K562 (cell line): ENCODE data around the gene ZNF428. TPM values are rescaled to one million over a fixed set of nuclear protein-coding genes. Genes with fewer than 3 reads are reported as not detected.

ENCODE experiments used
- BHLHE40 ChIP-seq: IDR thresholded peaks from 2 replicates; pipeline ENCODE4 v1.6.1; 2011; ENCODE audit warnings: low read length, improper control_type of control experiment
- CBFA2T3 ChIP-seq: fragments of 450-650 bp; IDR thresholded peaks from 2 replicates; pipeline ENCODE4 v1.6.1; 2017
- HDAC3 ChIP-seq: fragments of 450-650 bp; IDR thresholded peaks from 2 replicates; pipeline ENCODE4 v1.6.1; 2018; ENCODE audit warnings: borderline replicate concordance, mild to moderate bottlenecking, moderate library complexity; ENCODE audit not compliant: partially characterized antibody
- NBN ChIP-seq: fragments of 450-650 bp; IDR thresholded peaks from 2 replicates; pipeline ENCODE4 v1.6.1; 2016; ENCODE audit warnings: low read depth, mild to moderate bottlenecking
- PHB2 ChIP-seq: fragments of 450-650 bp; IDR thresholded peaks from 2 replicates; pipeline ENCODE4 v1.6.1; 2017; ENCODE audit warnings: low read depth
- RHOXF2B ChIP-seq: fragments of 250-450 bp; sonication (Bioruptor Pico); conservative IDR thresholded peaks from 2 replicates; pipeline ENCODE4 v1.5.1; 2021
- SLC30A9 ChIP-seq: fragments of 250-450 bp; sonication (Bioruptor Pico); IDR thresholded peaks from 2 replicates; pipeline ENCODE4 v1.8.0; 2022; ENCODE audit warnings: mild to moderate bottlenecking, moderate library complexity
- SMAD2 ChIP-seq: fragments of 150-350 bp; IDR thresholded peaks from 2 replicates; pipeline ENCODE4 v1.6.1; 2014; ENCODE audit warnings: low read depth, mild to moderate bottlenecking, low read length
- SMARCA5 ChIP-seq: fragments of 450-650 bp; IDR thresholded peaks from 2 replicates; pipeline ENCODE4 v1.6.1; 2016
- TFAM ChIP-seq: fragments of 250-450 bp; sonication (Bioruptor Pico); conservative IDR thresholded peaks from 2 replicates; pipeline ENCODE4 v1.5.0; 2021; ENCODE audit warnings: mild to moderate bottlenecking, moderate library complexity
- TRIM24 ChIP-seq, 2 experiments: fragments of 450-650 bp; IDR thresholded peaks; 2 replicates each; pipeline ENCODE4 v1.6.1; 2016
- ZBED1 ChIP-seq: IDR thresholded peaks from 2 replicates; pipeline ENCODE4 v1.6.1; 2014
- ZNF174 ChIP-seq: fragments of 250-450 bp; sonication (Bioruptor Pico); IDR thresholded peaks from 2 replicates; pipeline ENCODE4 v1.4.0; 2020; ENCODE audit warnings: mild to moderate bottlenecking
- ZNF354B ChIP-seq: fragments of 250-450 bp; sonication (Bioruptor Pico); IDR thresholded peaks from 2 replicates; pipeline ENCODE4 v1.4.0; 2020
- ZNF445 ChIP-seq: fragments of 250-450 bp; sonication (Bioruptor Pico); IDR thresholded peaks from 2 replicates; pipeline ENCODE4 v1.4.0; 2020; ENCODE audit warnings: low read depth, mild to moderate bottlenecking, moderate library complexity
- ZNF785 ChIP-seq: fragments of 250-450 bp; sonication (Bioruptor Pico); IDR thresholded peaks from 2 replicates; pipeline ENCODE4 v1.4.0; 2020; ENCODE audit warnings: mild to moderate bottlenecking
- ZNF830 ChIP-seq: fragments of 250-450 bp; sonication (Bioruptor Pico); IDR thresholded peaks from 2 replicates; pipeline ENCODE4 v1.5.0; 2021; ENCODE audit warnings: mild to moderate bottlenecking
- polyA plus RNA-seq, 8 experiments: library from polyadenylated mRNA; depleted of rRNA in 4 of 8; stranded (reverse) in 5 of 8; unstranded in 3 of 8; fragments of >200 nt; fragmentation: Nextera tagmentation in 2 of 8; fragmentation: Illumina TruSeq in 1 of 8; extraction: Ambion mirVana in 2 of 8; extraction: Trizol in 1 of 8; gene quantifications; 2 replicates each; pipeline versions ENCODE4 v1.2.1 to v1.2.3, GENCODE V29; 2011 to 2014; ENCODE audit warnings: inconsistent platforms in 1 of 8, missing spikeins in 1 of 8
- total RNA-seq, 7 experiments: library from RNA; depleted of rRNA in 6 of 7; stranded (reverse); fragments of >200 nt in 6 of 7; fragmentation: Illumina TruSeq in 2 of 7; extraction: Trizol in 2 of 7; gene quantifications; 2 replicates each; pipeline versions ENCODE4 v1.2.1 to v1.2.3, GENCODE V29; 2011 to 2021; ENCODE audit warnings: low replicate concordance in 1 of 7
- TF ChIP-seq, protein P1 (sequence below): fragments of 250-450 bp; sonication (Bioruptor Pico); IDR thresholded peaks from 2 replicates; pipeline ENCODE4 v1.5.0; 2021
- TF ChIP-seq, protein P2 (sequence below), 3 experiments: IDR thresholded peaks in 2 of 3; conservative IDR thresholded peaks in 1 of 3; 2 replicates each; pipeline ENCODE4 v1.5.1; 2011 to 2012; ENCODE audit warnings: low read length in 3 of 3, mild to moderate bottlenecking in 3 of 3, control low read depth in 2 of 3, improper control_type of control experiment in 1 of 3, inconsistent platforms in 1 of 3, low read depth in 1 of 3, mixed read lengths in 1 of 3, moderate library complexity in 1 of 3; ENCODE audit not compliant: insufficient read depth in 2 of 3
- TF ChIP-seq, protein P3 (sequence below): fragments of 450-650 bp; IDR thresholded peaks from 2 replicates; pipeline ENCODE4 v1.6.1; 2014; ENCODE audit warnings: low read depth, mild to moderate bottlenecking, moderate library complexity, borderline replicate concordance
- TF ChIP-seq, protein P4 (sequence below): sonication (generic); formaldehyde crosslinking; IDR thresholded peaks from 2 replicates; pipeline ENCODE4 v1.8.0; 2022; ENCODE audit warnings: mild to moderate bottlenecking, missing genetic modification reagents, borderline replicate concordance
- TF ChIP-seq, protein P5 (sequence below): fragments of 450-650 bp; formaldehyde crosslinking; IDR thresholded peaks from 2 replicates; pipeline ENCODE4 v1.4.0; 2022; ENCODE audit warnings: missing genetic modification characterization

The ZNF428 gene
- total and polyA plus RNA-seq, 9 of the 15 experiments (the other 6 are each of a cell fraction or from before 2014, with no cell fraction given): 0.15 to 85.7 (median 15.9) TPM

DNA sequence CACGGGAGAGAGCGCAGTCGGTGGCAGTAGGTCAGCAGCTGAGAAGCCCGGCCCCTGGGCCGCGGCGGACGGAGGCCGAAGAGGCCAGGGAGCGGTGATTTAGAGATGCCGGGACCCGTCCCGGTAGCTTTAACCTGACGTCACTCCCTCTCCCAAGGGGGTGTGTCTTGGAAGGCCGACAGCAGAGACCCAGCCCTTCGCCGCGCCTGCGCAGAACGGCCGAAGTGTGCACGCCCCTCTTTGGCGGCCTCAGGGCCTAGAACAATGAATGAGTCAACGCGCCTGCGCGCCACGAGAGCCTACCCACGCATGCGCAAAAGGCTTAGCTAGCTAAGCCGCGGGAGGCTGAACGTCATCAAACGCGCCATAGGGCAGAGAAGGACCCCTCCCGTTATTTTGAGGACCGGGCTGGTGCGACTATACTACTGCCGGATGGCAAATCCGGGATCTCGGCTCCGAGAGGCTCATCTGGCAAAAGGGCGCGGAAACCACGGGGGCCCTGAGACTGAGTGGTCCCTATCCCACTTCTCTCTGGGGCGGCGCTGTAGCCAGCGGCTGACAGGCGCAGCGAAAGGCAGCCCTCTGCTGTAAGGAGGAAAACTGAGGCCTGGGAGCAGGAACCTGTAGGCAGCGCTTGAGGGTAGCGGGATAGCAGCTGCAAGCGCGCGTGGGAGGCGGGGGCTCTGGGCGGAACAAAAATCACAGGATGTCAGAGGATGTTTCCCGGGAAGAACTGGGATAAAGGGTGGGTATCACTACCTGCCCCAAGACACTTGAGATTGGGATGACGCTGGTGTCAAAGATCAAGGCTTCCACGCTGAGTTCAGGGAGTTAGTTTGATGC lies 23.2 kb downstream of the ZNF428 start, which contains the start of the genes IRGQ and ZNF576 (continued):
- TF ChIP-seq, protein P1, sequence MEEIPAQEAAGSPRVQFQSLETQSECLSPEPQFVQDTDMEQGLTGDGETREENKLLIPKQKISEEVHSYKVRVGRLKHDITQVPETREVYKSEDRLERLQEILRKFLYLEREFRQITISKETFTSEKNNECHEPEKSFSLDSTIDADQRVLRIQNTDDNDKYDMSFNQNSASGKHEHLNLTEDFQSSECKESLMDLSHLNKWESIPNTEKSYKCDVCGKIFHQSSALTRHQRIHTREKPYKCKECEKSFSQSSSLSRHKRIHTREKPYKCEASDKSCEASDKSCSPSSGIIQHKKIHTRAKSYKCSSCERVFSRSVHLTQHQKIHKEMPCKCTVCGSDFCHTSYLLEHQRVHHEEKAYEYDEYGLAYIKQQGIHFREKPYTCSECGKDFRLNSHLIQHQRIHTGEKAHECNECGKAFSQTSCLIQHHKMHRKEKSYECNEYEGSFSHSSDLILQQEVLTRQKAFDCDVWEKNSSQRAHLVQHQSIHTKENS (CRISPR knock-in tag): no peak
- TF ChIP-seq SLC30A9 (CRISPR knock-in tag): no peak
- peak; percentile 0 for TF ChIP-seq HDAC3
- TF ChIP-seq, protein P2, sequence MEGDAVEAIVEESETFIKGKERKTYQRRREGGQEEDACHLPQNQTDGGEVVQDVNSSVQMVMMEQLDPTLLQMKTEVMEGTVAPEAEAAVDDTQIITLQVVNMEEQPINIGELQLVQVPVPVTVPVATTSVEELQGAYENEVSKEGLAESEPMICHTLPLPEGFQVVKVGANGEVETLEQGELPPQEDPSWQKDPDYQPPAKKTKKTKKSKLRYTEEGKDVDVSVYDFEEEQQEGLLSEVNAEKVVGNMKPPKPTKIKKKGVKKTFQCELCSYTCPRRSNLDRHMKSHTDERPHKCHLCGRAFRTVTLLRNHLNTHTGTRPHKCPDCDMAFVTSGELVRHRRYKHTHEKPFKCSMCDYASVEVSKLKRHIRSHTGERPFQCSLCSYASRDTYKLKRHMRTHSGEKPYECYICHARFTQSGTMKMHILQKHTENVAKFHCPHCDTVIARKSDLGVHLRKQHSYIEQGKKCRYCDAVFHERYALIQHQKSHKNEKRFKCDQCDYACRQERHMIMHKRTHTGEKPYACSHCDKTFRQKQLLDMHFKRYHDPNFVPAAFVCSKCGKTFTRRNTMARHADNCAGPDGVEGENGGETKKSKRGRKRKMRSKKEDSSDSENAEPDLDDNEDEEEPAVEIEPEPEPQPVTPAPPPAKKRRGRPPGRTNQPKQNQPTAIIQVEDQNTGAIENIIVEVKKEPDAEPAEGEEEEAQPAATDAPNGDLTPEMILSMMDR (IDR thresholded peaks at IDR 0.05 in 2 of 3, conservative IDR thresholded peaks at IDR 0.05 in 1 of 3; ENCODE audit: insufficient read depth in 2 of 3, low read depth in 1 of 3, low read length in 3 of 3): peak in 2 of 3 experiments; percentile 12 to 30; a peak in 3 of 6 replicates
- TF ChIP-seq, protein P3, sequence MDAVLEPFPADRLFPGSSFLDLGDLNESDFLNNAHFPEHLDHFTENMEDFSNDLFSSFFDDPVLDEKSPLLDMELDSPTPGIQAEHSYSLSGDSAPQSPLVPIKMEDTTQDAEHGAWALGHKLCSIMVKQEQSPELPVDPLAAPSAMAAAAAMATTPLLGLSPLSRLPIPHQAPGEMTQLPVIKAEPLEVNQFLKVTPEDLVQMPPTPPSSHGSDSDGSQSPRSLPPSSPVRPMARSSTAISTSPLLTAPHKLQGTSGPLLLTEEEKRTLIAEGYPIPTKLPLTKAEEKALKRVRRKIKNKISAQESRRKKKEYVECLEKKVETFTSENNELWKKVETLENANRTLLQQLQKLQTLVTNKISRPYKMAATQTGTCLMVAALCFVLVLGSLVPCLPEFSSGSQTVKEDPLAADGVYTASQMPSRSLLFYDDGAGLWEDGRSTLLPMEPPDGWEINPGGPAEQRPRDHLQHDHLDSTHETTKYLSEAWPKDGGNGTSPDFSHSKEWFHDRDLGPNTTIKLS: peak; percentile 75
- TF ChIP-seq BHLHE40: peak; percentile 10
- TF ChIP-seq ZNF830 (CRISPR knock-in tag): no peak
- TF ChIP-seq ZNF174 (CRISPR knock-in tag): no peak
- TF ChIP-seq, protein P4, sequence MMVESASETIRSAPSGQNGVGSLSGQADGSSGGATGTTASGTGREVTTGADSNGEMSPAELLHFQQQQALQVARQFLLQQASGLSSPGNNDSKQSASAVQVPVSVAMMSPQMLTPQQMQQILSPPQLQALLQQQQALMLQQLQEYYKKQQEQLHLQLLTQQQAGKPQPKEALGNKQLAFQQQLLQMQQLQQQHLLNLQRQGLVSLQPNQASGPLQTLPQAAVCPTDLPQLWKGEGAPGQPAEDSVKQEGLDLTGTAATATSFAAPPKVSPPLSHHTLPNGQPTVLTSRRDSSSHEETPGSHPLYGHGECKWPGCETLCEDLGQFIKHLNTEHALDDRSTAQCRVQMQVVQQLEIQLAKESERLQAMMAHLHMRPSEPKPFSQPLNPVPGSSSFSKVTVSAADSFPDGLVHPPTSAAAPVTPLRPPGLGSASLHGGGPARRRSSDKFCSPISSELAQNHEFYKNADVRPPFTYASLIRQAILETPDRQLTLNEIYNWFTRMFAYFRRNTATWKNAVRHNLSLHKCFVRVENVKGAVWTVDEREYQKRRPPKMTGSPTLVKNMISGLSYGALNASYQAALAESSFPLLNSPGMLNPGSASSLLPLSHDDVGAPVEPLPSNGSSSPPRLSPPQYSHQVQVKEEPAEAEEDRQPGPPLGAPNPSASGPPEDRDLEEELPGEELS (CRISPR knock-in tag): peak; percentile 70; the same call in 1 of the 2 replicates
- 0 out of 2 replicates have a peak, but pooled peaks have one; percentile 5 for TF ChIP-seq CBFA2T3
- TF ChIP-seq SMAD2: no peak
- peak; percentile 75; the same call in 1 of the 2 replicates for TF ChIP-seq RHOXF2B (CRISPR knock-in tag)
- TF ChIP-seq, protein P5, sequence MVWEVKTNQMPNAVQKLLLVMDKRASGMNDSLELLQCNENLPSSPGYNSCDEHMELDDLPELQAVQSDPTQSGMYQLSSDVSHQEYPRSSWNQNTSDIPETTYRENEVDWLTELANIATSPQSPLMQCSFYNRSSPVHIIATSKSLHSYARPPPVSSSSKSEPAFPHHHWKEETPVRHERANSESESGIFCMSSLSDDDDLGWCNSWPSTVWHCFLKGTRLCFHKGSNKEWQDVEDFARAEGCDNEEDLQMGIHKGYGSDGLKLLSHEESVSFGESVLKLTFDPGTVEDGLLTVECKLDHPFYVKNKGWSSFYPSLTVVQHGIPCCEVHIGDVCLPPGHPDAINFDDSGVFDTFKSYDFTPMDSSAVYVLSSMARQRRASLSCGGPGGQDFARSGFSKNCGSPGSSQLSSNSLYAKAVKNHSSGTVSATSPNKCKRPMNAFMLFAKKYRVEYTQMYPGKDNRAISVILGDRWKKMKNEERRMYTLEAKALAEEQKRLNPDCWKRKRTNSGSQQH (CRISPR knock-in tag): no peak
- TF ChIP-seq ZNF785: no peak
- TF ChIP-seq TRIM24 (IDR thresholded peaks at IDR 0.05): no peak
- TF ChIP-seq NBN: no peak
- TF ChIP-seq TFAM (CRISPR knock-in tag): no peak
- TF ChIP-seq ZNF354B (CRISPR knock-in tag): no peak
- no peak for TF ChIP-seq ZNF445 (CRISPR knock-in tag)
- no peak for TF ChIP-seq SMARCA5
- TF ChIP-seq PHB2: no peak
- TF ChIP-seq ZBED1: no peak
